ENCODE results near the gene ARSB.

Gene ARSB

GRCh38 chr5:78758169-78758839 lies 226.8 kb downstream of the ARSB start:
- TF ChIP-seq FOXK2 (IDR thresholded peaks at IDR 0.05) = no peak
- no peak for TF ChIP-seq TARDBP (IDR thresholded peaks at IDR 0.05)
- TF ChIP-seq PKNOX1 (IDR thresholded peaks at IDR 0.05) = no peak
- TF ChIP-seq SP1 (IDR thresholded peaks at IDR 0.05) = no peak
- no peak for TF ChIP-seq ZNF384 (IDR thresholded peaks at IDR 0.05)
- TF ChIP-seq FOXM1 (IDR thresholded peaks at IDR 0.05; ENCODE audit: borderline replicate concordance) = no peak
- TF ChIP-seq NFRKB (IDR thresholded peaks at IDR 0.05) = no peak
- TF ChIP-seq FOXA1 (IDR thresholded peaks at IDR 0.05) = no peak
- no peak for TF ChIP-seq L3MBTL2 (conservative IDR thresholded peaks at IDR 0.05)
- no peak for TF ChIP-seq LEF1 (IDR thresholded peaks at IDR 0.05; ENCODE audit: borderline replicate concordance)
- TF ChIP-seq CTBP1 (IDR thresholded peaks at IDR 0.05; ENCODE audit: borderline replicate concordance) = no peak
- TF ChIP-seq ARNT (IDR thresholded peaks at IDR 0.05) = no peak
- TF ChIP-seq ELF4 (IDR thresholded peaks at IDR 0.05) = no peak
- TF ChIP-seq HDGF (IDR thresholded peaks at IDR 0.05; ENCODE audit: borderline replicate concordance) = no peak
- no peak for TF ChIP-seq SUZ12 (IDR thresholded peaks at IDR 0.05)
- DNase-seq (ENCODE audit: extremely low spot score) = no peak
- POLR2A ChIA-PET = no interaction called here
- CTCF ChIA-PET = interaction anchor here (1.0 kb wide), 1 partner anchor 8 kb away, joined by 3 read pairs; no protein-coding TSS in a partner anchor

GRCh38 chr5:78757269-78758053 lies 227.6 kb downstream of the ARSB start:
- CTCF ChIA-PET = interaction anchor here (0.7 kb wide), 1 partner anchor 9 kb away, joined by 3 read pairs; no protein-coding TSS in a partner anchor
- POLR2A ChIA-PET = no interaction called here
- TF ChIP-seq TARDBP (IDR thresholded peaks at IDR 0.05) (no peak), ELF4 (IDR thresholded peaks at IDR 0.05) (no peak), PKNOX1 (IDR thresholded peaks at IDR 0.05) (no peak), FOXM1 (IDR thresholded peaks at IDR 0.05; ENCODE audit: borderline replicate concordance) (no peak), ZNF384 (IDR thresholded peaks at IDR 0.05) (no peak), SP1 (IDR thresholded peaks at IDR 0.05) (no peak), CTBP1 (IDR thresholded peaks at IDR 0.05; ENCODE audit: borderline replicate concordance) (no peak)
- no peak for DNase-seq (ENCODE audit: extremely low spot score)

GRCh38 chr5:78756858-78757257 lies 228.3 kb downstream of the ARSB start:
- CTCF ChIA-PET = interaction anchor here (0.7 kb wide), 1 partner anchor 8 kb away, joined by 3 read pairs; no protein-coding TSS in a partner anchor
- TF ChIP-seq FOXA1 (IDR thresholded peaks at IDR 0.05) = no peak
- TF ChIP-seq NFRKB (IDR thresholded peaks at IDR 0.05) = no peak
- POLR2A ChIA-PET = no interaction called here
- no peak for DNase-seq (ENCODE audit: extremely low spot score)

- TF ChIP-seq ELF4 (IDR thresholded peaks at IDR 0.05) (no peak), BHLHE40 (IDR thresholded peaks at IDR 0.05; ENCODE audit: borderline replicate concordance) (no peak), SP1 (IDR thresholded peaks at IDR 0.05) (no peak), HDGF (IDR thresholded peaks at IDR 0.05; ENCODE audit: borderline replicate concordance) (no peak), ARNT (IDR thresholded peaks at IDR 0.05) (no peak), LEF1 (IDR thresholded peaks at IDR 0.05; ENCODE audit: borderline replicate concordance) (no peak), NFRKB (IDR thresholded peaks at IDR 0.05) (no peak), FOXK2 (IDR thresholded peaks at IDR 0.05) (no peak), PKNOX1 (IDR thresholded peaks at IDR 0.05) (no peak), L3MBTL2 (conservative IDR thresholded peaks at IDR 0.05) (no peak), CTBP1 (IDR thresholded peaks at IDR 0.05; ENCODE audit: borderline replicate concordance) (no peak), SUZ12 (IDR thresholded peaks at IDR 0.05) (no peak), FOXM1 (IDR thresholded peaks at IDR 0.05; ENCODE audit: borderline replicate concordance) (no peak), TARDBP (IDR thresholded peaks at IDR 0.05) (no peak), ZNF384 (IDR thresholded peaks at IDR 0.05) (no peak), FOXA1 (IDR thresholded peaks at IDR 0.05) (no peak)
- ChIA-PET CTCF (no interaction called here), POLR2A (interaction anchor here (1.5 kb wide), 1 partner anchor 10 kb away, joined by 4 read pairs; no protein-coding TSS in a partner anchor)
- no peak for DNase-seq (ENCODE audit: extremely low spot score)
These were observed 229.2 kb downstream of the ARSB start for GRCh38 chr5:78755822-78756429.

GRCh38 chr5:78754655-78755054 lies 230.5 kb downstream of the ARSB start:
- POLR2A ChIA-PET = no interaction called here
- no peak for DNase-seq (ENCODE audit: extremely low spot score)
- no peak for TF ChIP-seq TARDBP (IDR thresholded peaks at IDR 0.05)
- TF ChIP-seq SUZ12 (IDR thresholded peaks at IDR 0.05) = no peak
- no peak for TF ChIP-seq ZNF384 (IDR thresholded peaks at IDR 0.05)
- TF ChIP-seq LEF1 (IDR thresholded peaks at IDR 0.05; ENCODE audit: borderline replicate concordance) = no peak
- no peak for TF ChIP-seq HDGF (IDR thresholded peaks at IDR 0.05; ENCODE audit: borderline replicate concordance)
- CTCF ChIA-PET = no interaction called here

GRCh38 chr5:78753093-78753531 lies 232.0 kb downstream of the ARSB start:
- DNase-seq (ENCODE audit: extremely low spot score) = no peak
- ChIA-PET POLR2A (no interaction called here), CTCF (no interaction called here)
- no peak for TF ChIP-seq ARNT (IDR thresholded peaks at IDR 0.05)
- TF ChIP-seq ZNF384 (IDR thresholded peaks at IDR 0.05) = no peak
